IMR-90 (cell line): ENCODE results near the gene TAS2R30. TPM values are rescaled to one million over a fixed set of nuclear protein-coding genes. Genes with fewer than 3 reads are reported as not detected.

Source experiments
- ATAC-seq: fragments of 200-7000 bp; cut with Tn5 transposase; 2 replicates; pipeline ENCODE4 v1.9.1; 2020; ENCODE audit warnings: low read depth, mild to moderate bottlenecking, moderate library complexity
- BruUV-seq: library from RNA; stranded (reverse); fragments of 400-500 nt; replicated peaks from 2 replicates; lab custom pipeline; 2021; lab: Mats Ljungman, UMichigan
- CTCF ChIA-PET: fragments of 300-600 bp; formaldehyde crosslinking; extraction: SDS; loops from one replicate; lab custom pipeline; 2021; ENCODE audit warnings: antibody characterized with exemption; lab: Yijun Ruan, JAX
- POLR2A ChIA-PET: fragments of 300-600 bp; sonication (Branson Sonifier 250); formaldehyde crosslinking; loops from one replicate; lab custom pipeline; 2022; ENCODE audit warnings: antibody characterized with exemption; ENCODE audit not compliant: unreplicated experiment; lab: Charles Lee
- DNase-seq: peaks from one replicate; pipeline ENCODE4 v3.0.0; 2013
- H2AFZ ChIP-seq: replicated peaks from 2 replicates; pipeline ENCODE3; 2013; ENCODE audit warnings: low read length, mild to moderate bottlenecking; ENCODE audit not compliant: poor library complexity
- H2AK5ac ChIP-seq: 2 replicates; pipeline ENCODE4 v1.6.1; 2013; ENCODE audit warnings: low read depth, low read length, inconsistent platforms
- H2AK9ac ChIP-seq: replicated peaks from 2 replicates; pipeline ENCODE3; 2013; ENCODE audit warnings: mild to moderate bottlenecking, low read depth, low read length, moderate library complexity; ENCODE audit not compliant: poor library complexity
- H2BK120ac ChIP-seq: 2 replicates; pipeline ENCODE4 v1.6.1; 2013; ENCODE audit warnings: low read depth, low read length, inconsistent platforms
- H2BK15ac ChIP-seq: 3 replicates; pipeline ENCODE4 v1.6.1; 2013; ENCODE audit warnings: low read depth, low read length, inconsistent platforms
- H2BK20ac ChIP-seq: 2 replicates; pipeline ENCODE4 v1.6.1; 2013; ENCODE audit warnings: low read depth, mild to moderate bottlenecking, inconsistent platforms, low read length, moderate library complexity
- H2BK5ac ChIP-seq: 2 replicates; pipeline ENCODE4 v1.6.1; 2013; ENCODE audit warnings: mild to moderate bottlenecking, low read depth, low read length, inconsistent platforms; ENCODE audit not compliant: poor library complexity, severe bottlenecking
- H3K14ac ChIP-seq: replicated peaks from 2 replicates; pipeline ENCODE4 v1.6.1; 2013; ENCODE audit warnings: low read depth, low read length, inconsistent platforms
- H3K18ac ChIP-seq: 2 replicates; pipeline ENCODE4 v1.6.1; 2013; ENCODE audit warnings: low read depth, low read length, control low read depth
- H3K23ac ChIP-seq: 2 replicates; pipeline ENCODE4 v1.6.1; 2013; ENCODE audit warnings: low read depth, low read length, inconsistent platforms
- H3K27ac ChIP-seq: 2 replicates; pipeline ENCODE4 v1.5.1; 2013; ENCODE audit warnings: mild to moderate bottlenecking, control low read depth, low read length; ENCODE audit not compliant: insufficient read depth
- H3K27me3 ChIP-seq: 2 replicates; pipeline ENCODE4 v1.6.1; 2013; ENCODE audit warnings: low read length; ENCODE audit not compliant: control insufficient read depth, insufficient read depth
- H3K36me3 ChIP-seq: 2 replicates; pipeline ENCODE4 v1.6.1; 2013; ENCODE audit warnings: low read length, mixed read lengths; ENCODE audit not compliant: control insufficient read depth, insufficient read depth
- H3K4ac ChIP-seq: 2 replicates; pipeline ENCODE4 v1.6.1; 2013; ENCODE audit warnings: low read depth, low read length, inconsistent platforms
- H3K4me1 ChIP-seq: 2 replicates; pipeline ENCODE4 v1.6.1; 2013; ENCODE audit warnings: low read length, mixed read lengths; ENCODE audit not compliant: control insufficient read depth, insufficient read depth
- H3K4me2 ChIP-seq: 2 replicates; pipeline ENCODE4 v1.6.1; 2013; ENCODE audit warnings: low read depth, mild to moderate bottlenecking, control low read depth, low read length, moderate library complexity
- H3K4me3 ChIP-seq: 2 replicates; pipeline ENCODE4 v1.5.1; 2013; ENCODE audit warnings: low read depth, mild to moderate bottlenecking, control low read depth, low read length, moderate library complexity; ENCODE audit not compliant: insufficient read depth
- H3K56ac ChIP-seq: 2 replicates; pipeline ENCODE4 v1.6.1; 2013; ENCODE audit warnings: low read length, inconsistent platforms; ENCODE audit not compliant: insufficient read depth; ENCODE audit errors: extremely low read depth
- H3K79me1 ChIP-seq, 2 experiments: 2 replicates each; pipeline ENCODE4 v1.6.1; 2013; ENCODE audit warnings: low read length in 2 of 2, inconsistent platforms in 1 of 2, low read depth in 1 of 2
- H3K9ac ChIP-seq: 2 replicates; pipeline ENCODE4 v1.6.1; 2013; ENCODE audit warnings: low read depth, low read length, control low read depth
- H3K9me1 ChIP-seq: 2 replicates; pipeline ENCODE4 v1.6.1; 2013; ENCODE audit warnings: low read length, inconsistent platforms; ENCODE audit not compliant: insufficient read depth
- H3K9me3 ChIP-seq: 2 replicates; pipeline ENCODE4 v1.6.1; 2013; ENCODE audit warnings: low read length; ENCODE audit not compliant: control insufficient read depth, insufficient read depth
- H4K20me1 ChIP-seq: 2 replicates; pipeline ENCODE4 v1.6.1; 2013; ENCODE audit warnings: low read length, inconsistent platforms; ENCODE audit not compliant: insufficient read depth
- H4K5ac ChIP-seq: 2 replicates; pipeline ENCODE4 v1.6.1; 2013; ENCODE audit warnings: mild to moderate bottlenecking, low read depth, low read length, control low read depth
- H4K8ac ChIP-seq, 2 experiments: 2 replicates each; pipeline ENCODE4 v1.6.1; 2013; ENCODE audit warnings: low read depth in 2 of 2, low read length in 2 of 2, control low read depth in 1 of 2, inconsistent platforms in 1 of 2
- H4K91ac ChIP-seq: 2 replicates; pipeline ENCODE4 v1.6.1; 2013; ENCODE audit warnings: low read depth, low read length, inconsistent platforms; ENCODE audit not compliant: insufficient read depth
- BHLHE40 ChIP-seq: fragments of 150-350 bp; IDR thresholded peaks from 2 replicates; pipeline ENCODE4 v1.6.1; 2016; ENCODE audit warnings: mild to moderate bottlenecking, low read depth, low read length
- CEBPB ChIP-seq: IDR thresholded peaks from 2 replicates; pipeline ENCODE4 v1.6.1; 2012; ENCODE audit warnings: low read depth, low read length, improper control_type of control experiment
- CHD1 ChIP-seq: IDR thresholded peaks from 2 replicates; pipeline ENCODE4 v1.6.1; 2012; ENCODE audit warnings: low read depth, low read length, improper control_type of control experiment
- CTCF ChIP-seq: conservative IDR thresholded peaks from 2 replicates; pipeline ENCODE4 v1.5.1; 2012; ENCODE audit warnings: mild to moderate bottlenecking, low read depth, low read length, improper control_type of control experiment
- ELK1 ChIP-seq: fragments of 150-350 bp; IDR thresholded peaks from 2 replicates; pipeline ENCODE4 v1.6.1; 2016; ENCODE audit warnings: low read depth, mild to moderate bottlenecking, low read length, moderate library complexity, borderline replicate concordance
- FOS ChIP-seq: fragments of 150-350 bp; IDR thresholded peaks from 2 replicates; pipeline ENCODE4 v1.6.1; 2016; ENCODE audit warnings: low read depth, low read length
- MAZ ChIP-seq: IDR thresholded peaks from 2 replicates; pipeline ENCODE4 v1.6.1; 2012; ENCODE audit warnings: low read depth, mild to moderate bottlenecking, low read length, improper control_type of control experiment, moderate library complexity, borderline replicate concordance
- NFE2L2 ChIP-seq: fragments of 150-350 bp; IDR thresholded peaks from 2 replicates; pipeline ENCODE4 v1.6.1; 2016; ENCODE audit warnings: low read depth, mild to moderate bottlenecking, low read length
- RAD21 ChIP-seq: IDR thresholded peaks from 2 replicates; pipeline ENCODE4 v1.6.1; 2012; ENCODE audit warnings: low read length, improper control_type of control experiment
- RCOR1 ChIP-seq: IDR thresholded peaks from 2 replicates; pipeline ENCODE4 v1.6.1; 2012; ENCODE audit warnings: mild to moderate bottlenecking, low read length, improper control_type of control experiment; ENCODE audit not compliant: insufficient replicate concordance
- RFX5 ChIP-seq: IDR thresholded peaks from 2 replicates; pipeline ENCODE4 v1.8.0; 2012; ENCODE audit warnings: low read depth, mild to moderate bottlenecking, low read length, moderate library complexity
- SMC3 ChIP-seq: fragments of 150-350 bp; IDR thresholded peaks from 2 replicates; pipeline ENCODE4 v1.6.1; 2016; ENCODE audit warnings: low read depth, mild to moderate bottlenecking, antibody characterized with exemption, low read length, moderate library complexity
- USF2 ChIP-seq: fragments of 150-350 bp; IDR thresholded peaks from 2 replicates; pipeline ENCODE4 v1.6.1; 2017; ENCODE audit warnings: mild to moderate bottlenecking, antibody characterized with exemption, low read length, low read depth
- WGBS, 2 experiments: methylation state at CpG; one replicate each; pipeline versions ENCODE4 v1.1.5 to v1.1.7; 2013; ENCODE audit warnings: missing lambda C conversion rate in 2 of 2; ENCODE audit not compliant: insufficient read length in 1 of 2; ENCODE audit errors: extremely low coverage in 2 of 2; 5-methylcytosine and 5-hydroxymethylcytosine counted together
- dilution Hi-C: fragments of 300-500 bp; cut with HindIII; formaldehyde crosslinking; loops from one replicate; pipeline ENCODE4 v1.14.3; 2018; ENCODE audit warnings: low sequenced_read_pairs; ENCODE audit not compliant: unreplicated experiment
- in situ Hi-C: fragments of 300-500 bp; cut with MboI; formaldehyde crosslinking; loops from 3 replicates; pipeline ENCODE4 v1.14.3; 2019; ENCODE audit warnings: low sequenced_read_pairs, inconsistent platforms, mixed read lengths
- intact Hi-C: fragments of 100-400 bp; cut with micrococcal nuclease; formaldehyde crosslinking; loops from 2 replicates; pipeline ENCODE4 v1.10.0; 2022
- polyA plus RNA-seq, 3 experiments: library from polyadenylated mRNA; depleted of rRNA; stranded (reverse); fragments of >200 nt; gene quantifications; 2 replicates each; pipeline ENCODE4 v1.2.3, GENCODE V29; 2012; ENCODE audit warnings: low replicate concordance in 1 of 3
- total RNA-seq: library from RNA; depleted of rRNA; stranded (reverse); fragments of >200 nt; gene quantifications from 2 replicates; pipeline ENCODE4 v1.2.3, GENCODE V29; 2012

TAS2R30 gene
- total and polyA plus RNA-seq, 2 of the 4 experiments (the other 2 are of a cell fraction), result 0.03 to 5.0 TPM

GRCh38 chr12:11171145-11171968 lies 36.9 kb upstream of the TAS2R30 start, which contains the start of gene SMIM10L1:
Gene SMIM10L1, plus strand, starts transcription at chr12:11171194. Its CDS starts 163 bp downstream, at chr12:11171357.
- dilution Hi-C loops (no loop called here), intact Hi-C loops (loop anchor here (10.0 kb wide), 1 partner anchor 337 kb away; no protein-coding TSS in a partner anchor), in situ Hi-C loops (no loop called here)
- Histone ChIP-seq H2AK9ac (peak within 1 kb of the TSS; percentile 97), H3K27ac (peak within 1 kb of the TSS; percentile 98), H2AFZ (peak within 1 kb of the TSS; percentile 99), H3K27me3 (no peaks in the 10 kb centered on the region), H3K4ac (peak within 1 kb of the TSS; percentile 98), H4K5ac (peak within 1 kb of the TSS; percentile 97), H2BK15ac (peak within 1 kb of the TSS; percentile 4; the same call in 1 of the 3 replicates), H3K9ac (peak within 1 kb of the TSS; percentile 99), H3K9me1 (peaks cover 5% of the 10 kb centered on the region; the same call in 1 of the 2 replicates), H3K23ac (peak within 1 kb of the TSS; percentile 95), H4K20me1 (peaks cover 7% of the 10 kb centered on the region), H2BK120ac (peak within 1 kb of the TSS; percentile 82), H3K4me1 (no peaks in the 10 kb centered on the region), H4K8ac (peak within 1 kb of the TSS; percentile 81 to 99), H3K4me3 (peak within 1 kb of the TSS; percentile 96), H2BK20ac (no peak within 1 kb of the TSS), H3K4me2 (peak within 1 kb of the TSS; percentile 99), H3K9me3 (no peaks in the 10 kb centered on the region), H4K91ac (peak within 1 kb of the TSS; percentile 87), H3K79me1 (peaks cover 10 to 63% of the 10 kb centered on the region in 2 experiments), H3K36me3 (peaks cover 2% of the 10 kb centered on the region), H3K18ac (peak within 1 kb of the TSS; percentile 97), H3K14ac (peak within 1 kb of the TSS; percentile 98), H3K56ac (peak within 1 kb of the TSS; percentile 92), H2AK5ac (peak within 1 kb of the TSS; percentile 82; the same call in 1 of the 2 replicates), H2BK5ac (peak within 1 kb of the TSS; percentile 98)
- WGBS, 2 experiments, result 1% methylated on average over 42 of the region's 70 CpGs; no CpG with 5 or more reads in 1 of the 2 experiments
- DNase-seq (peak; percentile 94), ATAC-seq (peak; percentile 99)
- CTCF ChIA-PET, result interaction anchor here (0.6 to 1.0 kb wide), 5 partner anchors 11 to 421 kb away, joined by 3 read pairs; no protein-coding TSS in a partner anchor
- TSS peak; percentile 84 for BruUV-seq
- POLR2A ChIA-PET, result no interaction called here
- TF ChIP-seq CHD1 (no peak), RFX5 (no peak), CTCF (0 out of 2 replicates have a peak, but pooled peaks have one; percentile 4), RAD21 (no peak), BHLHE40 (no peak), FOS (no peak), ELK1 (no peak), MAZ (peak; percentile 19; the same call in 1 of the 2 replicates), NFE2L2 (no peak), USF2 (no peak), RCOR1 (no peak), CEBPB (no peak), SMC3 (no peak)
